Inflammatory macrophage treated with lipopolysaccharide for 1 hour (primary cell): ENCODE measurements around the gene OR13G1.
A peak's percentile ranks its signal among the peaks of the same experiment; 100 is the strongest.
"Not testable (repeated sequence)": the region's sequence is repeated elsewhere in the genome, so short reads cannot be mapped to it uniquely, and the experiment has no call there.

Experiments
- DNase-seq, 2 donors: peaks; one replicate each; pipeline ENCODE4 v3.0.0-alpha.2; 2020 to 2022

OR13G1 gene

GRCh38 chr1:247679639-247680038 lies at the start of gene OR13G1:
Gene OR13G1 (minus strand): TSS chr1:247679739. CDS start chr1:247673041, 6,698 bp downstream.
- DNase-seq: no peak

- no peak for DNase-seq
These were observed 41.7 kb upstream of the OR13G1 start for GRCh38 chr1:247721222-247721621.

GRCh38 chr1:247716546-247716945 lies 37.0 kb upstream of the OR13G1 start, which contains the start of gene OR6F1:
Gene OR6F1 (minus strand): TSS chr1:247716646. CDS start chr1:247712755, 3,891 bp downstream.
- DNase-seq: no peak

- DNase-seq: no peak
These were observed 34.2 kb upstream of the OR13G1 start for GRCh38 chr1:247713753-247714152.

GRCh38 chr1:247710681-247711080 lies 31.1 kb upstream of the OR13G1 start:
- not testable (repeated sequence) for DNase-seq

- DNase-seq: no peak
These were observed 21.8 kb upstream of the OR13G1 start for GRCh38 chr1:247701338-247701737.

- peak; percentile 47 to 82 for DNase-seq
These were observed 1.9 kb upstream of the OR13G1 start for GRCh38 chr1:247681288-247681897.

GRCh38 chr1:247680171-247680570 lies 632 bp upstream of the OR13G1 start:
- DNase-seq: no peak

- no peak for DNase-seq
These were observed 10.3 kb downstream of the OR13G1 start for GRCh38 chr1:247669225-247669624.

- no peak for DNase-seq
These were observed 23.2 kb downstream of the OR13G1 start for GRCh38 chr1:247656221-247656875.

GRCh38 chr1:247653040-247653439 lies 26.5 kb downstream of the OR13G1 start:
- no peak for DNase-seq

- no peak for DNase-seq
These were observed 31.7 kb downstream of the OR13G1 start for GRCh38 chr1:247647864-247648263.

- DNase-seq: peak; percentile 9 to 30
These were observed 32.7 kb downstream of the OR13G1 start for GRCh38 chr1:247646867-247647266.

GRCh38 chr1:247642742-247643141 lies 36.8 kb downstream of the OR13G1 start:
- DNase-seq: no peak

GRCh38 chr1:247639381-247639981 lies 40.1 kb downstream of the OR13G1 start:
- DNase-seq: peak; percentile 18 to 29

- no peak for DNase-seq
These were observed 40.8 kb downstream of the OR13G1 start for GRCh38 chr1:247638781-247639180.

GRCh38 chr1:247638011-247638410 lies 41.5 kb downstream of the OR13G1 start:
- no peak for DNase-seq

GRCh38 chr1:247627951-247628350 lies 51.6 kb downstream of the OR13G1 start:
- no peak for DNase-seq
